Measurements from ENCODE around the gene TGIF1.
A peak's percentile ranks its signal among the peaks of the same experiment; 100 is the strongest.
"Not testable (repeated sequence)": the region's sequence is repeated elsewhere in the genome, so short reads cannot be mapped to it uniquely, and the experiment has no call there.

TGIF1 gene

GRCh38 chr18:3450012-3450798, at the start of gene TGIF1:
Gene TGIF1, plus strand, starts transcription at chr18:3450172. Its CDS starts 318 bp downstream, at chr18:3450490.
- DNase-seq: peak; percentile 84

- DNase-seq: peak; percentile 41
These were observed 49.2 kb upstream of the TGIF1 start for GRCh38 chr18:3400567-3401296.

- no peak for DNase-seq
These were observed 48.0 kb upstream of the TGIF1 start for GRCh38 chr18:3401669-3402620.

GRCh38 chr18:3402982-3403451, 47.0 kb upstream of the TGIF1 start:
- peak; percentile 39 for DNase-seq

DNA sequence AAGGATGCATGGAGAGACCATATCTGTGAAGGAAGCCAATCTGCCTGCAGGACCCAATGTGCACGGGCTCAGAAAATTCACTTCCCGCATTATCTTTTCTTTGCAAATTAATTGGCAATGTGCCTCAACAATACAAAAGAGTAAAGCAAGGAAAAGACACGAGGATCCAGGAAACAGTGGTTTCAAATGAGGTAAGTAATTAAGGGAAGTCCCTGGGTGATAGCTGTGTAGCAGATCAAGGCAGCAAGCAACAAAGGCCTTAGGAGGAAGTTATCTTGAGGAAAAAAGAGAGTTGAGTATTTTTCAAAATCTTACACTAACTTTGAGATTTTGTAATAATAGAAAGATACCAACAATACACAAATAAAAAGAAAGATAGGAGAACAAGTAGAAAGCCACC, 44.3 kb upstream of the TGIF1 start:
- DNase-seq: peak; percentile 64

DNA sequence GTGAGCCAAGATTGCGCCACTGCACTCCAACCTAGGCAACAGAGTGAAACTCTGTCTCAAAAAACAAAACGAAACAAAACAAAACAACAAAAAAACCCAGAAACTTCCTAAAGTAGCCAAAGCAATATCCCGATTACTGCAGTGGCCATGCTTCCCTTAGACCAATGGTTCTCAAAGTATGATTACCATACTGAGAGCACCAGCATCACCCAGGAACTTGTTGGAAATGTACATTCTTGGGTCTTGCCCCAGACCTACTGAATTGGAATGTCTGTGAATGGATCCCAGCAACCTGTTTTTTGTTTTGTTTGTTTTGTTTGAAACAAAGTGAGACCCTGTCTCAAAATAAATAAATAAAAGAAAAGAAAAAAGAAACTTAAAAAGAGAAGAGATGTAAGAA, 41.9 kb upstream of the TGIF1 start:
- no peak for DNase-seq

DNA sequence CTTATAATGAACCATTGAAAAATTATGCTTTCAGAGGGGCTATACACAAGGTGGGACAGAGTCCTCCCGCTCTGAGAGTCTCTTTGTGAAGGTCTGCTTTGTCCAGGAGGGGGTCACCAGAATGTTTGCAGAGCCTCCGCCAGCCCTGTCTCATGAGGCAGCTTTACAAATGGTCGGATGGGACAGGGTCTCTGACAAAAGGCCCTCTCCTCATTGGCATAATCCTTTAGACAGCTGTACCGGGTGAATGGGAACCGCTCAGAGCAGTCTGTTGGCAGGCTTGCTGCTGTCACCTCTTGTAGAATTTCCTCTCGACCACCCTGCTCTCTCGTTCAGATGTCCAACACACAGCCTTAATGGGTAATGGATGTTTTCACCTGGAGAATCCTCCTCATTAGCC, 40.2 kb upstream of the TGIF1 start:
- no peak for DNase-seq

DNA sequence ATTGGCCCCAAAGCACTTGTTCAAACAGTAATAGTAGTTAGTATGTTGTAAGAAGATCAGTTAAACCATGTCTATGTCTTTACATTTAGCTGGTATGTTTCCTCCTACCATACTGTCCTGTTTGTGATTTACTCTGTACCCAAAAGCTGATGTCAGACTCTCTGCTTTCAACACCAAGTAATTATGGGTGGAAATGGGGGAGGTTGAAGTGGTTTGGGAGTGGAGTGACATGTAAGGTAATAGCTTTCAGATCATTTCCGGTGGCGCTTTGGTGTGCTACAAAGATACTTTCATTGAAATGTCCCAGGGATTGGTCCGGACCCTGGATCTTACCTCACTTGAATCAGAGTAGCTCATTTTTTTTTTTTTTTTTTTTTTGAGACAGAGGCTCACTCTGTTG, 39.7 kb upstream of the TGIF1 start:
- DNase-seq: no peak

DNA sequence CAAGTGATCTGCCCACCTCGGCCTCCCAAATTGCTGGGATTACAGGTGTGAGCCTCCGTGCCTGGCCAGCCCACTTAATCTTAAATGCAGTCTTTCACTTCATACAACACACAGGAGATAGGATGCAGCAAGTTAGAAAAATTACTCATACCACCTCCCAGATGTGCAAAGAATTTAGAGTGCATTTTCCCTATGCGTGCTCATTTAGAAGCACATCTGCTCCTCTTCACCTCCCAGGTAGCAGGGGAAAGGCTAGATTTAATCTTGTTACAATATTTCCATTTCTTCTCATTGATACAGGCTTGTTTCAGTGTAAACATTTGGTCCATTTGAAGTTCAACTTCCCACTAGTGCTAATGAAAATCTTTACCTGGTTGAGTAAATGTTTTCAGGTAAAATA, 39.1 kb upstream of the TGIF1 start:
- DNase-seq: not testable (repeated sequence)

DNA sequence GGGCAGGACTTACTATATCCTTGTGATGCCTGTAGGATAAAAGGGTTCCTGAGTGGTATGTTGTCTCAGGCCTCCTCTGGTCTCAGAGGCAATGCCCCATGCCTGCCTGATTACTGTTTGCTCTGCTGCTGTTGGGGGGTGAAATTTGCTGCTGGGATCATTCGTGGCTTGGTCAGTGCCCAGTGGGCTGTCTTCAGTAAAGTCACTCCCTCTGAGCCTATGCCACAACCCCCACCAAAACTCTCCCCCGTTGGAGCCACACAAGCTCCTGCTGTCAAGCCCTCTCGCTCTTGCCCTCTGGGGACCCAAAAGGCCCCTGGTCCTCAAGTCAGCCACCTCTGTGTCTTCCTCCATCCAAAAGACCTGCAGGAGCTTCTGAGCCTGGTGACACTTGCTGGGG, 38.6 kb upstream of the TGIF1 start:
- no peak for DNase-seq

DNA sequence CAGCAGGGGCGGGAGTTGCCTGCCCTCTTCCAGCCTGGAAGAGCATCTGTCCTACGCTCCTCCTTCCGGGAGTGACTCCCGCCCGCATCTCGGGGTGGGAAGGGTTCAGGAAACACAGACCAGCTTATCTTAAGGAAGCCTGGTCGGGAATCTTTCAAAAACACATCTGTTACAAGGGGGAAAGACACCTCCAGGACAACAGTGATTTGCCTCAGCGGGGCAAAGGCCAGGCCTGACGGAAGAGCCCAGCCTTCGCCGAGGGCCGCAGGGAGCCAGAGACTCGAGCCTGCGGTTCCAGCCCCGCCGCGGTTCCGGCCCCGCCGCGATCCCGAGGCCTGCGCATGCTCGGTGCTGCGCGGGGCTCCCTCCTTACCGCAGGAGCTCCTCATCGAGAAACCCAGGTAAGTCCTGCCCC, 38.1 kb upstream of the TGIF1 start:
- peak; percentile 32 for DNase-seq

GRCh38 chr18:3412528-3412927, 37.4 kb upstream of the TGIF1 start:
- not testable (repeated sequence) for DNase-seq

- DNase-seq: no peak
These were observed 34.9 kb upstream of the TGIF1 start for GRCh38 chr18:3415110-3415509.

GRCh38 chr18:3418083-3418482, 31.9 kb upstream of the TGIF1 start:
- no peak for DNase-seq

DNA sequence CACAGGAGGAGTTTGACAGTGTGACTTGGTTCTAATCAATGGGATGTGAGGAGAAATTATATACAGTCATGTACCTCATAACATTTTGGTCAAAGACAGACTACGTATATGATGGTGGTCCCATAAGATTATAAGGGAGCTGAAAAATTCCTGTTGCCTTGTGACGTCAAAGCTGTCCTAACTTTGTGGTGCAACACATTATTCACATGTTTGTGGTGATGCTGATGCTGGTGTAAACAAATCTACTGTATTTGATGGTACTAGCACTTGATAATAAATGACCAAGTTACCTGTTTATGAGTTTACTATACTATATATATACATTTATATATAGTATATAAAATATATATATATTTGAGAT, 29.1 kb upstream of the TGIF1 start:
- DNase-seq: no peak

DNA sequence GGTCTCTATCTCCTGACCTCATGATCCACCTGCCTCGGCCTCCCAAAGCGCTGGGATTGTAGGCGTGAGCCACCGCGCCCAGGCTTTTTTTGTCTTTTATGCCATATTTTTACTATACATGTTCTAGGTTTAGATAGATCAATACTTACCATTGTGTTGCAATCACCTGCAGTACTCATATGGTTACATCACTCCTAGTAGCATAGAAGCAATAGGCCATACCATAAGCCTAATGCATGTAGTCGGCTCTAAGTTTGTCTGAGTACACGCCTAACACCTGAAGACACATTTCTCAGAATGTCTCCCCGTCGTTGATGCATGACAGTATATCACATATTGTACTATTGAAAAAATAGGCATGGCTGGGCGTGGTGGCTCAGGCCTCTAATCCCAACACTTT, 27.1 kb upstream of the TGIF1 start:
- no peak for DNase-seq

DNA sequence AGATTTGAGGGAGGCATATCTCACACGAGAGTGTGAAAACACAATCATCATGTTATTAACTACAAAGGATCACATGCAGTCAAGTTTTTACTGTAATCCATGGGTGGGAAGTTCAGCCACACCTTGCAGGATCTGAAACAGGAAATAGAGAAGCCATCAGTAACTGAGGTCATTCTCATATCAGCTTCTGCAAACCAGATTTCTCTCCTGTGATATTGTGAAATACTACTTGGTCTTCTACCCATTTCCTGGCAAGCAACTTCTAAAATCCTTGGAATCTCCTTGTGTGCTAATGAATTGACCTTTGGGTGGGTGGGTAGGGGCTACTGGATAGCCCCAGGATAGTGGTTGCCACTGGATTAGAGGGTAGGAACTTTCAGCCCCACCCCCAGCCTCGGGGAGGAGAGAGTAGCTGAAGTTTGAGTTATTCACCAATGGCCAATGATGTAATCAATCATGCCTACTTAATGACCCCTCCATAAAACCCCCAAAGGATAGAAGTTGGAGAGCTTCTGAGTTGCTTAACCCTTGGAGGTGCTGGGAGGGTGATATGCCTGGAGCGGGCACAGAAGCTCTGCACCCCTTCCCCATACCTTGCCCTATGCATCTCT, 25.6 kb upstream of the TGIF1 start:
- DNase-seq: peak; percentile 21

- no peak for DNase-seq
These were observed 24.9 kb upstream of the TGIF1 start for GRCh38 chr18:3425030-3425429.

DNA sequence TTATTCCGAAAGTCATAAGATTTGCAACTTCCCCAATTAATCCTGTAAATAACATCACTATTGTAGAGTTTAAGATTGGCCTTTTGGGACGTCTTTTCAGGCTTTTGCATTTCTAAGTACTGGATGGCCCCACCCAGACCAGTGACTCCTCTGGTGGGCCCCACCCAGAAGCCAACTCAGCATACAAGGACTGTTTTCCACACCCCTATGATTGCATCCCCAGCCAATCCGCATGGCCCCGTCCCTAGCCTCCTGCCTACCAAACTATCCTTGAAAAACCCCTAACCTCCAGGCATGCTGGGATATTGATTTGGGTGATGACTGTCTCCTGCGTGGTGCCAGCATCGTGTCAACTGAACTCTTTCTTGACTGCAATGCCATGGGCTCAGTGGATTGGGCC, 24.5 kb upstream of the TGIF1 start:
- peak; percentile 18 for DNase-seq

DNA sequence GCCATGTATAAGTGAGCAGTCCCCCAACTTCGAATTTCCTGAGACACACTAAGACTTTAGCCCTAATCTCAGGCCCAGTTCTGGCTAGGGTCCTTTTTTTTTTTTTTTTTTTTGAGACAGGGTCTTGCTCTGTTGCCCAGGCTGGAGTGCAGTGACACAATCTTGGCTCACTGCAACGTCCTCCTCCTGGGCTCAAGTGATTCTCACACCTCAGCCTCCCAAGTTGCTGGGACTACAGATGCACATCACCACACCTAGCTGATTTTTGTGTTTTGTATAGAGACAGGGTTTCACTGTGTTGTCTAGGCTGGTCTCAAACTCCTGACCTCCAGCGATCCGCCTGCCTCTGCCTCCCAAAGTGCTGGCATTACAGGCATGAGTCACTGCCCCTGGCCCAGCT, 23.9 kb upstream of the TGIF1 start:
- DNase-seq: no peak

DNA sequence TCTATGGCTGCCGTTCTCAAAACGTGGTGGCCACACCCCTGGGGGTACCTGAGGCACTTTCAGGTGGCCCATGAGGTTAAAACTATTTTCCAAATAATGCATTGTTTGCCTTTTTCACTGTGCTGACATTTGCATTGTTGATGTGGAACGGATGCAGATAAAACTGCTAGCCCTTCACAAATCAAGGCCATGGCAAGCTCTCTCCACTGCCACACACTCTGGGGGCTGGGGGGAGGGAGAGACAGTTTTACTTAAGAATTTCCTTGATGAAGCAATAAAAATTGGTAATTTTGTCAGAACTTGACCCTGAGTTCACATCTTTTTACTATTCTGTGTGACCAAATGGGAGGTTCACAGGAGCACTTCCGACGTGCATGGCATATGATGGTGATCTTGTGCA, 22.0 kb upstream of the TGIF1 start:
- DNase-seq: no peak

DNA sequence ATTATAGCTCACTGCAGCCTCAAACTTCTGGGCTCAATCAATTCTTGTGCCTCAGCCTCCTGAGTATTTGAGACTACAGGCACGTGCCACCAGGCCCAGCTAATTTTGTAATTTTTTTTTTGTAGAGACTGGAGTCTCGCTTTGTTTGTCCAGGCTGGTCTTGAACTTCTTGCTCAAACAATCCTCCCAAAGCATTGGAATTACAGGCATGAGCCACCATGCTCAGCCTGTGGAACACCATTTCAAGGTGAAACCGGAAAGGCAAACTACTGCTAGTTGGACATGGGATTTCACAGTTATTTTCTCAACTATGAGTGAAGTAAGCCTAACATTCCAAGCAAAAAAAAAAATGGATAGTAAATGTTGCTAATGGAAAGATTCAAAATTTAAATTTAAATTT, 20.9 kb upstream of the TGIF1 start:
- DNase-seq: no peak

GRCh38 chr18:3434685-3435084, 15.3 kb upstream of the TGIF1 start:
- no peak for DNase-seq

All from hematopoietic multipotent progenitor cell treated with erythropoietin and hydrocortisone succinate and interleukin-3 and kit ligand, for 4 days (in vitro differentiated cells).